Measurements from ENCODE around the gene TM7SF3.

TM7SF3 gene

GRCh38 chr12:27014859-27015729, 910 bp upstream of the TM7SF3 start:
- no peak for DNase-seq (ENCODE audit: low read depth)

- no peak for DNase-seq (ENCODE audit: low read depth)
Measured at GRCh38 chr12:27013611-27014084, 536 bp downstream of the TM7SF3 start.

GRCh38 chr12:27012982-27013255, 1.3 kb downstream of the TM7SF3 start:
- DNase-seq (ENCODE audit: low read depth), result no peak

- DNase-seq (ENCODE audit: low read depth), result no peak
Measured at GRCh38 chr12:27012239-27012981, 1.8 kb downstream of the TM7SF3 start.

- DNase-seq (ENCODE audit: low read depth), result no peak
Measured at GRCh38 chr12:27009881-27010301, 4.3 kb downstream of the TM7SF3 start.

- no peak for DNase-seq (ENCODE audit: low read depth)
Measured at GRCh38 chr12:27008081-27008480, 6.1 kb downstream of the TM7SF3 start.

- DNase-seq (ENCODE audit: low read depth), result no peak
Measured at GRCh38 chr12:27006797-27007467, 7.3 kb downstream of the TM7SF3 start.

GRCh38 chr12:27005495-27005894, 8.7 kb downstream of the TM7SF3 start:
- no peak for DNase-seq (ENCODE audit: low read depth)

GRCh38 chr12:27003421-27004381, 10.5 kb downstream of the TM7SF3 start:
- DNase-seq (ENCODE audit: low read depth), result no peak

- DNase-seq (ENCODE audit: low read depth), result no peak
Measured at GRCh38 chr12:27002141-27002540, 12.0 kb downstream of the TM7SF3 start.

- DNase-seq (ENCODE audit: low read depth), result no peak
Measured at GRCh38 chr12:27001663-27002062, 12.5 kb downstream of the TM7SF3 start.

- DNase-seq (ENCODE audit: low read depth), result no peak
Measured at GRCh38 chr12:27000961-27001360, 13.2 kb downstream of the TM7SF3 start.

GRCh38 chr12:26997003-26997402, 17.2 kb downstream of the TM7SF3 start:
- no peak for DNase-seq (ENCODE audit: low read depth)

- DNase-seq (ENCODE audit: low read depth), result no peak
Measured at GRCh38 chr12:26995706-26996105, 18.5 kb downstream of the TM7SF3 start.

- DNase-seq (ENCODE audit: low read depth), result no peak
Measured at GRCh38 chr12:26994109-26994508, 20.1 kb downstream of the TM7SF3 start.

GRCh38 chr12:26991826-26992225, 22.4 kb downstream of the TM7SF3 start:
- no peak for DNase-seq (ENCODE audit: low read depth)

- no peak for DNase-seq (ENCODE audit: low read depth)
Measured at GRCh38 chr12:26989873-26990272, 24.3 kb downstream of the TM7SF3 start.

GRCh38 chr12:26988703-26989102, 25.5 kb downstream of the TM7SF3 start:
- DNase-seq (ENCODE audit: low read depth), result no peak

GRCh38 chr12:26987634-26988424, 26.4 kb downstream of the TM7SF3 start:
- no peak for DNase-seq (ENCODE audit: low read depth)

- DNase-seq (ENCODE audit: low read depth), result no peak
Measured at GRCh38 chr12:26982866-26983265, 31.3 kb downstream of the TM7SF3 start.

- no peak for DNase-seq (ENCODE audit: low read depth)
Measured at GRCh38 chr12:26979733-26980132, 34.5 kb downstream of the TM7SF3 start.
